ENCODE data around the gene DIP2C.
"Not testable (repeated sequence)": the region's sequence is repeated elsewhere in the genome, so short reads cannot be mapped to it uniquely, and the experiment has no call there.

DIP2C gene

DNA sequence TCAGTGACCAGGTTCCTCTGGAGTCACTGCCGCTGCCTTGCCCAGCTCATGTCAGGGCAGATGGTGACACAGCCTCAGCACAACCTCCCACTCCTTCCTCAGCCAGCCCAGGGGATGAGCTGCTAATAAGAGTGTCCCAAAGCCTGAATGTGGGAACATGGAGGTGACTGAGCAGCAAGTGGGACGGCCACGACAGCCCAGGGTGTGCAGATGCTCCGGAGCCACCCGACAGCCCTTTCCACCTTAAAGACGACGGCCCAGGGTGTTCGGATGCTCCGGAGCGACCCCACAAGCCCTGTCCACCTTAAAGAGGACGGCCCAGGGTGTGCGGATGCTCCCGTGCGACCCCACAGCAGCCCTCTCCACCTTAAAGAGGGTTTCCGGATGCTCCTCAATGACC lies 89.2 kb downstream of the DIP2C start:
- no peak for DNase-seq (ENCODE audit: low read depth in 4 of 4, low spot score in 1 of 4)

DNA sequence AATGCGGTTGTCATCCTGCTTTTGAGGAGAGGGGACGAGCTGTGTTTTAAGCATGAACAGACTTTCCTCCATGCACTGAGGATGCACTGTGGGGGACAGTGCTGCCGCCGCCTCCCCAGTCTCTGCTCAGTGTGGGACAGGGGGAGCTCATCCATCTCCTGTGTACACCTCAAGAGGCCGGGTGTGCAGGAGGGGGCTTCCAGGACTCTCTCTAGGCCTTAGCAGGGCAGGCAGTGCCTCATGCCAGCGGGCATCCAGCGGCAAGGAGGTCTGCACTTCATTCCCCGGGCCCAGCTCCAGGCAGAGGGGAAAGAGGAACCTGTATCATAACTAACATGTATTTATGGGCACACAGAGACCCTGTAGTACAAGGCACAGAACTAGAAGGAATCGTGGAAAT lies 89.7 kb downstream of the DIP2C start:
- DNase-seq (ENCODE audit: low read depth in 4 of 4, low spot score in 1 of 4) = no peak

DNA sequence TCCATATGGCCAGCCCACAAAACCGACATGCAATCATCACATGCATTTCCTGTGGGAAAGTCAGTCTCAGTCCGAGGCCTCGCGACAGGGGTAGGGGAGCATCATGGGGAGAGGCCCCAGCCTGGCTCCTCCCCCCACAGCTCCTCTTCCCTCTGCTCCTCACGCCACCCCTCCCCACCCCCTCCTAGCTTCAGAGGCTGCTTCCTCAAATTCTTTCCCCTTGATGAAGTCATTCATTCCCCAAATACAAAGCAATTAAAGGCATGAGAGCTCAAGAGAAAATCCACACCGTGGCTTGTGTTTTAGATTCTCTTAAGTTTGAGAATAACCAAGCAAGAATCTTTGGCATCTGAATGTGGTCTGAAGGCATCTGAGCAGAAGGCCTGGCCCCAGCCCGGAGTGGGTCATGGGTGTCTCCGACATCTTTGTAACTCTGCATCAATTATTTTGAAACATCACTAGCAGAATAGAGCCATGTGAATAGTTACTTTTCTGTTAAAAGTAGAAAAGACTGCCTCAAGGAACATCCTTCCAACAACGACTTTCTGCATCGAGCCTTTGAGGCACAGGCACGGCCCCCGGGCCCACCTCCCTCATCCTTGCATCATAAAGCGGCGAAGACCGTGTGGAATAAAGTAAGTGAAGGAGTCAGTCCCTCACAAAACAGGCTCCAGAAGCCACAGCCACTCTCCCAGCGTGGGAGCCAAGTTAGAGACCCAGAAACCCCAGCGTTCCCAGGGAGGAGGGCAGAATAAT lies 90.9 kb downstream of the DIP2C start:
- DNase-seq (ENCODE audit: low read depth in 4 of 4, low spot score in 1 of 4) = no peak

GRCh38 chr10:597976-598375 lies 91.5 kb downstream of the DIP2C start:
- DNase-seq (ENCODE audit: low read depth in 4 of 4, low spot score in 1 of 4) = no peak

- no peak for DNase-seq (ENCODE audit: low read depth in 4 of 4, low spot score in 1 of 4)
These were observed 92.6 kb downstream of the DIP2C start for GRCh38 chr10:596725-597345.

DNA sequence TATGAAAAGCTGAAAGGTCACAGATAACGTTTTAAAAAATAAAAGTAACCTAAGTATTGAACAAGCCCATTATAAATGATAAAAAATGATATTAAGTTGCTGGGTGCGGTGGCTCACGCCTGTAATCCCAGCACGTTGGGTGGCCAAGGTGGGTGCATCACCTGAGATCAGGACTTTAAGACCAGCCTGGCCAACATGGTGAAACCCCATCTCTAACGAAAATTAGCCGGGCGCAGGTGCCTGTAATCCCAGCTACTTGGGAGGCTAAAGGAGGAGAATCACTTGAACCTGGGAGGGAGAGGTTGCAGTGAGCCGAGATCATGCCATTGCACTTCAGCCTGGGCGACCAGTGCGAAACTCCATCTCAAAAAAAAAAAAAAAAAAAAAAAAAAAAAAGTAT lies 93.3 kb downstream of the DIP2C start:
- DNase-seq (ENCODE audit: low read depth in 4 of 4, low spot score in 1 of 4) = not testable (repeated sequence)

DNA sequence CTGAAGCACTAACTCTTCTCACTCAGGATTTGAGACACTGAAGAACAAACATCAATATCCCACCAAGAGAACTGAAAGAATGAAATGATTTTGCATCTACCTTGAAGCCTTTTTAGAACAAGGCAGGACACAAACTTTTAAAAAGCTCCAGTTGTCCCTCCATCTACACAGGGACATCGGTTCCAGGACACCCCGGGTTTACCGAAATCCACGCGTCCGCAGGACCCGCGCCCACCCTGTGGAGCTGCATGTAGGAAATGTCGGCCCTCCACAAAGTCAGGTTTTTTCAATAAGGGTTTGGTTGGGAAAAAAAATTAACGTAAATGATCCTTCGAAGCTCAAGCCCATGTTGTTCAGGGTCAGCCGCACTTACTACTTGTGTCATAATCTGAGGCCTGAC lies 94.0 kb downstream of the DIP2C start:
- no peak for DNase-seq (ENCODE audit: low read depth in 4 of 4, low spot score in 1 of 4)

- DNase-seq (ENCODE audit: low read depth in 4 of 4, low spot score in 1 of 4) = no peak
These were observed 94.7 kb downstream of the DIP2C start for GRCh38 chr10:594584-595270.

GRCh38 chr10:593901-594457 lies 95.5 kb downstream of the DIP2C start:
- DNase-seq (ENCODE audit: low read depth in 4 of 4, low spot score in 1 of 4) = no peak

DNA sequence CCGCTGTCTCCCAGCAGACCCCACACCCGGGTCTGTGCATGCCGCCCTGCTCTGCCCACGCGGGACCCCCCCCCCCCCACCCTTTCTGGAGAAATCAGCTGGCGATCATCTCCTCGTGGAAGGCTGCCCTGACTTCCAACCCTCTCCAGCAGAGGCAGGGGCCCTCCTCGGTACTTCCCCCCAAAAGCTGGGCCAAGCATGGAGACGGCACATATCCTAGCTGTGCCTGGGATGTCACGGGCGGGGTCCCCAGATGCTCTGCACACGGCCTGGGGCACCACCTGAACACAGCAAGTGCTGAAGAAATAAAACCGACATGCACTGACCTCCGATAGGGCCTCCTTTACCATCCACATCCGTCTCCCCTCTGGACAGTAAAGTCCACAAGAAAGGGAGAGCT lies 96.0 kb downstream of the DIP2C start:
- no peak for DNase-seq (ENCODE audit: low read depth in 4 of 4, low spot score in 1 of 4)

GRCh38 chr10:593016-593415 lies 96.5 kb downstream of the DIP2C start:
- DNase-seq (ENCODE audit: low read depth in 4 of 4, low spot score in 1 of 4) = no peak

GRCh38 chr10:591646-592045 lies 97.8 kb downstream of the DIP2C start:
- DNase-seq (ENCODE audit: low read depth in 4 of 4, low spot score in 1 of 4) = no peak

DNA sequence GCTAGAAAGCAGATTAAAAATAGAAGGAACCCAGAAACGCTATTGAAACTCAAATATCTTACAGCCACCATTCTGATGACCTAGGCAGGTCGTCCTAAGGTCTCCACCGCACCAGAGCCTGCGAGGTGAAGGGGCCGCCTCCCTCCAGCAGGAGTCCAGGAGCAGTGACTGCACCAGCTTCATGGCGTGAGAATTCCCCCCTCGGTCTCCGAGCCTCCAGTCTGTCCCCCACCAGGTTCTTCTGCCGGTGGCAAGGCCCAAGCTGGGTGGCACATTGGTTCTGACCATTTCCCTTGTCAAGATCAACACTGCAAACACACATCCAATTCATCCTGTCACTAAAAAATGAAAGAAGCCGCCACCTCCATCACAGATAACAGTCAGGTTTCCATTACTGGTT lies 98.7 kb downstream of the DIP2C start:
- DNase-seq (ENCODE audit: low read depth in 4 of 4, low spot score in 1 of 4) = no peak

DNA sequence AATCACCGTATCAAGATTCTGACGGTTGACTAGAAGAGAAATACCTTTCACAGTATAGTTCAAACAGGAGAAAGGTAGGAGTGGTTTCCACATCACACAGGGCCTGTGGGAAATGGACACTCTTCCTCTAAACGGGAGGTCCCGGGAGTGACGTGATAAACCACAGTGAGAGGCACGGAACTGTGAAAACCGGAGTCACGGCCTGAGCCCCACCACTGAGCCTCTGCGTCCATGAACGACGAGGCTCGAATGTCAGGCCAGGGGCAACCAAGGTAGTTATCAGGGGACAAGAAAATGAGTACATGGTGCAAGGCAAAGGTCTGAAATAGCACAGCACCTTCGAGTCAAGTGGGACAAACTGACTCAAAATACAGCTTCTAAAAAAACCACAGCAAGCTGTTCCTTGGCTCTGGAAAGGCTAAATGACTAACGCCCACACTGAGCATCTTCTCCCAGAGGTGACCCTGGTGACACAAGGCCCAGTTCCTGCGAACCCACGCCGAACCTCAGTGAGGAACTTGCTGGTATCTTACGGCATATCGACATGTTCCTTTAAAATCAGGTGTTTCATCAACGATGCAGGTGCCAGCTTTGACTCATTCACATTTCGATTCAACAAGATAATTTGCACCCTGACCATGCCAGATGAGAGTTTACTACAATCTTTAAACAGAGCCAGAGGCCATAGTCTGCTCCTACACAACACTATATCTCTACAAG lies 99.3 kb downstream of the DIP2C start:
- no peak for DNase-seq (ENCODE audit: low read depth in 4 of 4, low spot score in 1 of 4)

GRCh38 chr10:588246-589165 lies 101.0 kb downstream of the DIP2C start:
- no peak for DNase-seq (ENCODE audit: low read depth in 4 of 4, low spot score in 1 of 4)

DNA sequence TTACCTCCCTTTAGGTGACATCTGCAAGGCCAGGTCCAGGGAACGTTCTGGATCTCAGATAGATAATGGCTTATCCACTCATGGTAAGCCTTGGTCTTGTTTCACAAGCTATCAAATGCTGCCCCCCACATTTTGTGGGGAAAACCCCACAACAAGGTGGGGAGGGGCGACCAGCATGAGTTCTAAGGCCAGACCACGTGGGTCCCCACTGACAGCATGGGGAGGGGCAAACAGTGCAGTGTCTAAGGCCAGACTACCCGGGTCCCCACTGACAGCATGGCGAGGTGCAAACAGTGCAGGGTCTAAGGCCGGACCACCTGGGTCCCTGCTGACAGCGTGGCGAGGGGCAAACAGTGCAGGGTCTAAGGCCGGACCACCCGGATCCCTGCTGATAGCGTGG lies 102.8 kb downstream of the DIP2C start:
- no peak for DNase-seq (ENCODE audit: low read depth in 4 of 4, low spot score in 1 of 4)

DNA sequence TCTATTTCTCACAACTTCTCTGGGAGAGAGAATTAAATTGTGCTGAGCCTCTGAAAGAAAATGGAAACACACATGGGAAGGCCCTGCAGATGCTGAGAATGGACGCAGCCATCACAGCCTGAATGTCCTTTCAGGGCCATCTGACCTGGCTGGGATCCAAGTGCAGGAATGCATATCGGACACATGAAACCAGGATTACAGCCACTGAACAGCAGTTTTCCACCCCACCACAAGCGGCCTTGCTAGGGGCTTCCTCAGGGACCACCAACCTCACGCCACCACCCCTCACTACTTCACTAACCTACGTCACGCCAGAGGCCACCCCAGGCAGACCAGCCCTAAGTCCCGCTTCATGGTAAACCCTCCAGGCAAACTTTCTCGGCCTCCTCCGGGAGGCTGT lies 103.3 kb downstream of the DIP2C start:
- no peak for DNase-seq (ENCODE audit: low read depth in 4 of 4, low spot score in 1 of 4)

DNA sequence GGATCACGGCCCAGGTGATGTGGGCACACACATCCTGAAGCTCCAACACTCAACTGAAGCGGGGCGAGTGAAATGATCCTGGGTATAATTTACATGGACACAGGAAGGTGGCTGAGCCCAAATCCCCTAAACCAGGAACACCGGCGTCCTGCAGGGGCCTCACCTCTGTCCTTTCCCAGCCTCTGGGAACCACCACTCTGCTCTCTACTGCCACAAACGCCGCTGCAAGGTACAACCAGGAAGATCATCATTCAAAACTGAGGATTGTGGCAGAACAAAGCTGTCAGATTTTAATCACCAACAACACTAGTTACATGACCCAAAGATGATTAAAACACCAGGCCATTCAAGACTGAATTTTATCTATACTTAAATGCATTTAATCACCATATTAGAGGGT lies 104.0 kb downstream of the DIP2C start:
- DNase-seq (ENCODE audit: low read depth in 4 of 4, low spot score in 1 of 4) = no peak

DNA sequence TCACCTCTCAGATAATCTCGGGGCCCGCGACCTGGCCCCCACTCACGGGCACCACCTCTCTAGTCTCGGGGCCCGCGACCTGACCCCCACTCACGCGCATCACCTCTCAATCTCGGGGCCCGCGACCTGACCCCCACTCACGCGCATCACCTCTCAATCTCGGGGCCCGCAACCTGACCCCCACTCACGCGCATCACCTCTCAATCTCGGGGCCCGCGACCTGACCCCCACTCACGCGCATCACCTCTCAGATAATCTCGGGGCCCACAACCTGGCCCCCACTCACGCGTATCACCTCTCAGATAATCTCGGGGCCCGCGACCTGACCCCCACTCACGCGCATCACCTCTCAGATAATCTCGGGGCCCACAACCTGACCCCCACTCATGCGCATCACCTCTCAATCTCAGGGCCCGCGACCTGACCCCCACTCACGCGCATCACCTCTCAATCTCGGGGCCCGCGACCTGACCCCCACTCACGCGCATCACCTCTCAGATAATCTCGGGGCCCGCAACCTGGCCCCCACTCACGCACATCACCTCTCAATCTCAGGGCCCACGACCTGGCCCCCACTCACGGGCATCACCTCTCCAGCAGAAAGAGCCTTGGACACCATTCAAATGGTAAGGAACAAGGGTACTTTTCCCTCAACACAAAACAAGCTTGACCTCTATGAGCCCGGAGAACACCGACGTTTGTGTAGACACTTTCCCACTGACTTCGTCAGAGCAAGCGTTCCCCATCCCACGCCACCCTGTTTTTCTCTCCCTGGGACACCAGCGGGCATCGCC lies 104.8 kb downstream of the DIP2C start:
- DNase-seq (ENCODE audit: low read depth in 4 of 4, low spot score in 1 of 4) = not testable (repeated sequence)

GRCh38 chr10:583433-583832 lies 106.0 kb downstream of the DIP2C start:
- DNase-seq (ENCODE audit: low read depth in 4 of 4, low spot score in 1 of 4) = no peak
